GM19372 (cell line): ENCODE results near the gene ENOX1.
"Not testable (repeated sequence)": the region's sequence is repeated elsewhere in the genome, so short reads cannot be mapped to it uniquely, and the experiment has no call there.

Experiments used
- ATAC-seq: cut with Tn5 transposase; IDR thresholded peaks from one replicate; pipeline ENCODE4 v1.9.1; 2021; ENCODE audit warnings: mild to moderate bottlenecking, low read depth, moderate library complexity; ENCODE audit not compliant: unreplicated experiment

Gene ENOX1

GRCh38 chr13:43786766-43787517 is at the start of gene ENOX1:
Gene ENOX1 (minus strand): TSS chr13:43786972.
- ATAC-seq: peak; percentile 47

GRCh38 chr13:43835701-43836100 is 48.9 kb upstream of the ENOX1 start:
- no peak for ATAC-seq

GRCh38 chr13:43831088-43831487 is 44.3 kb upstream of the ENOX1 start:
- no peak for ATAC-seq

GRCh38 chr13:43830497-43830881 is 43.7 kb upstream of the ENOX1 start:
- ATAC-seq: no peak

GRCh38 chr13:43824656-43825055 is 37.9 kb upstream of the ENOX1 start:
- not testable (repeated sequence) for ATAC-seq

- no peak for ATAC-seq
Measured at GRCh38 chr13:43822969-43823368, 36.2 kb upstream of the ENOX1 start.

- no peak for ATAC-seq
Measured at GRCh38 chr13:43816401-43816889, 29.7 kb upstream of the ENOX1 start.

GRCh38 chr13:43815204-43815603 is 28.4 kb upstream of the ENOX1 start:
- no peak for ATAC-seq

GRCh38 chr13:43808676-43809075 is 21.9 kb upstream of the ENOX1 start:
- no peak for ATAC-seq

GRCh38 chr13:43805681-43806128 is 18.9 kb upstream of the ENOX1 start:
- no peak for ATAC-seq

- ATAC-seq: no peak
Measured at GRCh38 chr13:43805071-43805468, 18.3 kb upstream of the ENOX1 start.

- no peak for ATAC-seq
Measured at GRCh38 chr13:43804461-43805070, 17.8 kb upstream of the ENOX1 start.

- no peak for ATAC-seq
Measured at GRCh38 chr13:43802511-43802910, 15.7 kb upstream of the ENOX1 start.

GRCh38 chr13:43800828-43801227 is 14.1 kb upstream of the ENOX1 start:
- ATAC-seq: no peak

GRCh38 chr13:43799191-43799590 is 12.4 kb upstream of the ENOX1 start:
- ATAC-seq: no peak

- no peak for ATAC-seq
Measured at GRCh38 chr13:43797869-43798268, 11.1 kb upstream of the ENOX1 start.

- ATAC-seq: no peak
Measured at GRCh38 chr13:43797159-43797558, 10.4 kb upstream of the ENOX1 start.

GRCh38 chr13:43794416-43794815 is 7.6 kb upstream of the ENOX1 start:
- ATAC-seq: no peak

- no peak for ATAC-seq
Measured at GRCh38 chr13:43792076-43792881, 5.5 kb upstream of the ENOX1 start.

GRCh38 chr13:43787997-43788396 is 1.2 kb upstream of the ENOX1 start:
- ATAC-seq: no peak

GRCh38 chr13:43787518-43787891 is 733 bp upstream of the ENOX1 start:
- no peak for ATAC-seq
